Uterus (tissue), 2 donors: ENCODE data around the gene PABPC1L.

ENCODE experiments used
- POLR2A ChIP-seq, 2 donors: fragments of 450-650 bp; IDR thresholded peaks; one replicate each; pipeline ENCODE4 v1.6.1; 2016; ENCODE audit warnings: antibody characterized with exemption in 2 of 2, mild to moderate bottlenecking in 1 of 2, moderate library complexity in 1 of 2
- TF ChIP-seq, protein P1 (sequence below), 4 experiments: fragments of 200-600 bp in 2 of 4; fragments of 450-650 bp in 2 of 4; sonication (generic) in 2 of 4; IDR thresholded peaks; one replicate each; pipeline ENCODE4 v1.5.1; 2016 to 2019; ENCODE audit warnings: antibody characterized with exemption in 4 of 4, mild to moderate bottlenecking in 2 of 4, moderate library complexity in 1 of 4

DNA sequence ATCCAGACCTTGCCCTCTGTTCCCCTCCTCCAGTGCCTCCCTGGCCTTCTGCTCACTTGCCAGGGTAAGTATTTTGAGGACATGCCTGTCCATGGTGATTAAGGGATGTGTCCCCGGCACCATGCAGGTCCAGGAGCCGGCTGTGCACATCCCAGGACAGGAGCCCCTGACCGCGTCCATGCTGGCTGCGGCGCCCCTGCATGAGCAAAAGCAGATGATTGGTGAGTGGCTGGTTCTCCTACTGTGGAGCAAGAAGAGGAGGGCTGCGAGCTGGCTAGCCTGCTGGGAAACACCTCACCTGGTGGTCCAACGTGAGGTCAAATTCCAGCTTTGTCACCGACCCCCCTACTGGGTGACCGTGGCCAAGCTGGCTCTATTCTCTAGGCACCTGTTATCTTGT lies 26.6 kb downstream of the PABPC1L start:
- TF ChIP-seq, protein P1, sequence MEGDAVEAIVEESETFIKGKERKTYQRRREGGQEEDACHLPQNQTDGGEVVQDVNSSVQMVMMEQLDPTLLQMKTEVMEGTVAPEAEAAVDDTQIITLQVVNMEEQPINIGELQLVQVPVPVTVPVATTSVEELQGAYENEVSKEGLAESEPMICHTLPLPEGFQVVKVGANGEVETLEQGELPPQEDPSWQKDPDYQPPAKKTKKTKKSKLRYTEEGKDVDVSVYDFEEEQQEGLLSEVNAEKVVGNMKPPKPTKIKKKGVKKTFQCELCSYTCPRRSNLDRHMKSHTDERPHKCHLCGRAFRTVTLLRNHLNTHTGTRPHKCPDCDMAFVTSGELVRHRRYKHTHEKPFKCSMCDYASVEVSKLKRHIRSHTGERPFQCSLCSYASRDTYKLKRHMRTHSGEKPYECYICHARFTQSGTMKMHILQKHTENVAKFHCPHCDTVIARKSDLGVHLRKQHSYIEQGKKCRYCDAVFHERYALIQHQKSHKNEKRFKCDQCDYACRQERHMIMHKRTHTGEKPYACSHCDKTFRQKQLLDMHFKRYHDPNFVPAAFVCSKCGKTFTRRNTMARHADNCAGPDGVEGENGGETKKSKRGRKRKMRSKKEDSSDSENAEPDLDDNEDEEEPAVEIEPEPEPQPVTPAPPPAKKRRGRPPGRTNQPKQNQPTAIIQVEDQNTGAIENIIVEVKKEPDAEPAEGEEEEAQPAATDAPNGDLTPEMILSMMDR (IDR thresholded peaks at IDR 0.05): no peak
- no peak for TF ChIP-seq POLR2A (IDR thresholded peaks at IDR 0.05)
